Stimulated activated CD8-positive, alpha-beta memory T cell treated with anti-CD3 and anti-CD28 coated beads, Interleukin-4, amount 100 ng/mL, for 24 hours (primary cell): ENCODE measurements around the gene CEACAM5.
"Not testable (repeated sequence)": the region's sequence is repeated elsewhere in the genome, so short reads cannot be mapped to it uniquely, and the experiment has no call there.

Source experiments
- DNase-seq: peaks from one replicate; pipeline ENCODE4 v3.0.0-alpha.2; 2020; ENCODE audit warnings: low read depth

CEACAM5 gene

DNA sequence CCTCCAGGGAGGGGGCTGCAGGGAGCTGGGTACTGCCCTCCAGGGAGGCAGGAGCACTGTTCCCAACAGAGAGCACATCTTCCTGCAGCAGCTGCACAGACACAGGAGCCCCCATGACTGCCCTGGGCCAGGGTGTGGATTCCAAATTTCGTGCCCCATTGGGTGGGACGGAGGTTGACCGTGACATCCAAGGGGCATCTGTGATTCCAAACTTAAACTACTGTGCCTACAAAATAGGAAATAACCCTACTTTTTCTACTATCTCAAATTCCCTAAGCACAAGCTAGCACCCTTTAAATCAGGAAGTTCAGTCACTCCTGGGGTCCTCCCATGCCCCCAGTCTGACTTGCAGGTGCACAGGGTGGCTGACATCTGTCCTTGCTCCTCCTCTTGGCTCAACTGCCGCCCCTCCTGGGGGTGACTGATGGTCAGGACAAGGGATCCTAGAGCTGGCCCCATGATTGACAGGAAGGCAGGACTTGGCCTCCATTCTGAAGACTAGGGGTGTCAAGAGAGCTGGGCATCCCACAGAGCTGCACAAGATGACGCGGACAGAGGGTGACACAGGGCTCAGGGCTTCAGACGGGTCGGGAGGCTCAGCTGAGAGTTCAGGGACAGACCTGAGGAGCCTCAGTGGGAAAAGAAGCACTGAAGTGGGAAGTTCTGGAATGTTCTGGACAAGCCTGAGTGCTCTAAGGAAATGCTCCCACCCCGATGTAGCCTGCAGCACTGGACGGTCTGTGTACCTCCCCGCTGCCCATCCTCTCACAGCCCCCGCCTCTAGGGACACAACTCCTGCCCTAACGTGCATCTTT, 7.8 kb upstream of the CEACAM5 start:
- no peak for DNase-seq

DNA sequence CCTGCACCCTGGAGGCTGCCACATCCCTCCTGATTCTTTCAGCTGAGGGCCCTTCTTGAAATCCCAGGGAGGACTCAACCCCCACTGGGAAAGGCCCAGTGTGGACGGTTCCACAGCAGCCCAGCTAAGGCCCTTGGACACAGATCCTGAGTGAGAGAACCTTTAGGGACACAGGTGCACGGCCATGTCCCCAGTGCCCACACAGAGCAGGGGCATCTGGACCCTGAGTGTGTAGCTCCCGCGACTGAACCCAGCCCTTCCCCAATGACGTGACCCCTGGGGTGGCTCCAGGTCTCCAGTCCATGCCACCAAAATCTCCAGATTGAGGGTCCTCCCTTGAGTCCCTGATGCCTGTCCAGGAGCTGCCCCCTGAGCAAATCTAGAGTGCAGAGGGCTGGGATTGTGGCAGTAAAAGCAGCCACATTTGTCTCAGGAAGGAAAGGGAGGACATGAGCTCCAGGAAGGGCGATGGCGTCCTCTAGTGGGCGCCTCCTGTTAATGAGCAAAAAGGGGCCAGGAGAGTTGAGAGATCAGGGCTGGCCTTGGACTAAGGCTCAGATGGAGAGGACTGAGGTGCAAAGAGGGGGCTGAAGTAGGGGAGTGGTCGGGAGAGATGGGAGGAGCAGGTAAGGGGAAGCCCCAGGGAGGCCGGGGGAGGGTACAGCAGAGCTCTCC, 6.9 kb upstream of the CEACAM5 start:
- DNase-seq = no peak

DNA sequence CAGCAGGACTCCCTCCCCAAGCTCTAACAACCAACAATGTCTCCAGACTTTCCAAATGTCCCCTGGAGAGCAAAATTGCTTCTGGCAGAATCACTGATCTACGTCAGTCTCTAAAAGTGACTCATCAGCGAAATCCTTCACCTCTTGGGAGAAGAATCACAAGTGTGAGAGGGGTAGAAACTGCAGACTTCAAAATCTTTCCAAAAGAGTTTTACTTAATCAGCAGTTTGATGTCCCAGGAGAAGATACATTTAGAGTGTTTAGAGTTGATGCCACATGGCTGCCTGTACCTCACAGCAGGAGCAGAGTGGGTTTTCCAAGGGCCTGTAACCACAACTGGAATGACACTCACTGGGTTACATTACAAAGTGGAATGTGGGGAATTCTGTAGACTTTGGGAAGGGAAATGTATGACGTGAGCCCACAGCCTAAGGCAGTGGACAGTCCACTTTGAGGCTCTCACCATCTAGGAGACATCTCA, 6.2 kb upstream of the CEACAM5 start:
- DNase-seq = no peak

DNA sequence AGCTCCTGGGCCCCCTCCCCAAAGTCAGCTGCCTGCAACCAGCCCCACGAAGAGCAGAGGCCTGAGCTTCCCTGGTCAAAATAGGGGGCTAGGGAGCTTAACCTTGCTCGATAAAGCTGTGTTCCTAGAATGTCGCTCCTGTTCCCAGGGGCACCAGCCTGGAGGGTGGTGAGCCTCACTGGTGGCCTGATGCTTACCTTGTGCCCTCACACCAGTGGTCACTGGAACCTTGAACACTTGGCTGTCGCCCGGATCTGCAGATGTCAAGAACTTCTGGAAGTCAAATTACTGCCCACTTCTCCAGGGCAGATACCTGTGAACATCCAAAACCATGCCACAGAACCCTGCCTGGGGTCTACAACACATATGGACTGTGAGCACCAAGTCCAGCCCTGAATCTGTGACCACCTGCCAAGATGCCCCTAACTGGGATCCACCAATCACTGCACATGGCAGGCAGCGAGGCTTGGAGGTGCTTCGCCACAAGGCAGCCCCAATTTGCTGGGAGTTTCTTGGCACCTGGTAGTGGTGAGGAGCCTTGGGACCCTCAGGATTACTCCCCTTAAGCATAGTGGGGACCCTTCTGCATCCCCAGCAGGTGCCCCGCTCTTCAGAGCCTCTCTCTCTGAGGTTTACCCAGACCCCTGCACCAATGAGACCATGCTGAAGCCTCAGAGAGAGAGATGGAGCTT, 4.7 kb upstream of the CEACAM5 start:
- DNase-seq = no peak

DNA sequence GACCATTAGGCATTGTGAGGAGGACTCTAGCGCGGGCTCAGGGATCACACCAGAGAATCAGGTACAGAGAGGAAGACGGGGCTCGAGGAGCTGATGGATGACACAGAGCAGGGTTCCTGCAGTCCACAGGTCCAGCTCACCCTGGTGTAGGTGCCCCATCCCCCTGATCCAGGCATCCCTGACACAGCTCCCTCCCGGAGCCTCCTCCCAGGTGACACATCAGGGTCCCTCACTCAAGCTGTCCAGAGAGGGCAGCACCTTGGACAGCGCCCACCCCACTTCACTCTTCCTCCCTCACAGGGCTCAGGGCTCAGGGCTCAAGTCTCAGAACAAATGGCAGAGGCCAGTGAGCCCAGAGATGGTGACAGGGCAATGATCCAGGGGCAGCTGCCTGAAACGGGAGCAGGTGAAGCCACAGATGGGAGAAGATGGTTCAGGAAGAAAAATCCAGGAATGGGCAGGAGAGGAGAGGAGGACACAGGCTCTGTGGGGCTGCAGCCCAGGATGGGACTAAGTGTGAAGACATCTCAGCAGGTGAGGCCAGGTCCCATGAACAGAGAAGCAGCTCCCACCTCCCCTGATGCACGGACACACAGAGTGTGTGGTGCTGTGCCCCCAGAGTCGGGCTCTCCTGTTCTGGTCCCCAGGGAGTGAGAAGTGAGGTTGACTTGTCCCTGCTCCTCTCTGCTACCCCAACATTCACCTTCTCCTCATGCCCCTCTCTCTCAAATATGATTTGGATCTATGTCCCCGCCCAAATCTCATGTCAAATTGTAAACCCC, 2.8 kb upstream of the CEACAM5 start:
- peak; percentile 21 for DNase-seq

DNA sequence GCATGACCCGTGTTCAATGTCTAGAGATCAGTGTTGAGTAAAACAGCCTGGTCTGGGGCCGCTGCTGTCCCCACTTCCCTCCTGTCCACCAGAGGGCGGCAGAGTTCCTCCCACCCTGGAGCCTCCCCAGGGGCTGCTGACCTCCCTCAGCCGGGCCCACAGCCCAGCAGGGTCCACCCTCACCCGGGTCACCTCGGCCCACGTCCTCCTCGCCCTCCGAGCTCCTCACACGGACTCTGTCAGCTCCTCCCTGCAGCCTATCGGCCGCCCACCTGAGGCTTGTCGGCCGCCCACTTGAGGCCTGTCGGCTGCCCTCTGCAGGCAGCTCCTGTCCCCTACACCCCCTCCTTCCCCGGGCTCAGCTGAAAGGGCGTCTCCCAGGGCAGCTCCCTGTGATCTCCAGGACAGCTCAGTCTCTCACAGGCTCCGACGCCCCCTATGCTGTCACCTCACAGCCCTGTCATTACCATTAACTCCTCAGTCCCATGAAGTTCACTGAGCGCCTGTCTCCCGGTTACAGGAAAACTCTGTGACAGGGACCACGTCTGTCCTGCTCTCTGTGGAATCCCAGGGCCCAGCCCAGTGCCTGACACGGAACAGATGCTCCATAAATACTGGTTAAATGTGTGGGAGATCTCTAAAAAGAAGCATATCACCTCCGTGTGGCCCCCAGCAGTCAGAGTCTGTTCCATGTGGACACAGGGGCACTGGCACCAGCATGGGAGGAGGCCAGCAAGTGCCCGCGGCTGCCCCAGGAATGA, 1.5 kb upstream of the CEACAM5 start:
- DNase-seq = peak; percentile 50

- no peak for DNase-seq
These were observed 969 bp upstream of the CEACAM5 start for GRCh38 chr19:41707502-41707812.

DNA sequence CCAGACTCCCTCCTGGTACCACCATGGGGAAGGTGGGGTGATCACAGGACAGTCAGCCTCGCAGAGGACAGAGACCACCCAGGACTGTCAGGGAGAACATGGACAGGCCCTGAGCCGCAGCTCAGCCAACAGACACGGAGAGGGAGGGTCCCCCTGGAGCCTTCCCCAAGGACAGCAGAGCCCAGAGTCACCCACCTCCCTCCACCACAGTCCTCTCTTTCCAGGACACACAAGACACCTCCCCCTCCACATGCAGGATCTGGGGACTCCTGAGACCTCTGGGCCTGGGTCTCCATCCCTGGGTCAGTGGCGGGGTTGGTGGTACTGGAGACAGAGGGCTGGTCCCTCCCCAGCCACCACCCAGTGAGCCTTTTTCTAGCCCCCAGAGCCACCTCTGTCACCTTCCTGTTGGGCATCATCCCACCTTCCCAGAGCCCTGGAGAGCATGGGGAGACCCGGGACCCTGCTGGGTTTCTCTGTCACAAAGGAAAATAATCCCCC, 505 bp upstream of the CEACAM5 start:
- no peak for DNase-seq

DNA sequence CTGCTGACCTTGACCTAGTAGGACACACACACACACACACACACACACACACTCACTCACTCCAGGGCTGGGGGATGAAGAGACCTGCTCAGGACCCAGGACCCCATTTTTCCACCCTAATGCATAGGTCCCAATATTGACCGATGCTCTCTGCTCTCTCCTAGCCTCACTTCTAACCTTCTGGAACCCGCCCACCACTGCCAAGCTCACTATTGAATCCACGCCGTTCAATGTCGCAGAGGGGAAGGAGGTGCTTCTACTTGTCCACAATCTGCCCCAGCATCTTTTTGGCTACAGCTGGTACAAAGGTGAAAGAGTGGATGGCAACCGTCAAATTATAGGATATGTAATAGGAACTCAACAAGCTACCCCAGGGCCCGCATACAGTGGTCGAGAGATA, 1.1 kb downstream of the CEACAM5 start:
- DNase-seq = not testable (repeated sequence)

- no peak for DNase-seq
These were observed 1.7 kb downstream of the CEACAM5 start for GRCh38 chr19:41709951-41710645.

DNA sequence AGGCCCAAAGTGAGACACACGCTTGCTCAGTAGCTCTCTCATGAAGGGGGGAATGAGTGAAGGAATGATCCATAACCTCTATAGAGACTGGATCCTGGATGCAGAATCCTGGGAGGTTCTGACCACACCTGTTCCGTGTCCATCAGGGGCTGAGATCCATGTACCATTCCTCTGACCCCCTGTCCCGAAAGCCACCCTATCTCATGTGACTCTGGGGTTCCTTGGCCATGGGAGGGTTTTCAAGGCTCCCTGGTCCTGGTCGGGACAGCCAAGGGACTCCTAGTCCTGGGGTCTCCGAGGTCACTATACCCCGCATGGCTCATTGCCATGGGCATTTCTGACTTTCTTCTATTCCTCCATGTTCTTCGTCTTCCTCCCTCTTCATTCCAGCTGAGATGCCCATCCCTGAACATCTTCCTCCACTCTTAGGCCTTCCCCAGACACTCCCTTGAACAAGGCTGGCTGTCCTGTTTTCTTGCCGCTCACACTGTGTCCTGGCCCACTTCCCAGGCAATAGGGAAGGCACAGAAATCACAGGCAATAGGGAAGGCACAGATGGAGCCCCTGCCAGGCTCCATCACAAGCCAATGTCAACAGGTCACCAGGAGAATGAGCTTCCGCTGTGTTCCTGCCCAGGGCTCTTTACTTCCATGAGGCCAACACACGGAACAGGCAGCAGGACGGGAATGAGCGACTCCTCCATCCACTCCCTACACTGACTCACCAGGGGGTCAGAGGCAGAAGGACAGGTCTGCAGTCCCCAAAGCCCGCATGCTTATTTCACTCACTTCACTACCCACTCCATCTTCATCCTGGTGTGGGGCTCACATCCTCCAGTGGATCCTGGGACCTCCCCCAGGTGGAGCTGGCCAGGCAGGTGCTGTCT, 3.2 kb downstream of the CEACAM5 start:
- no peak for DNase-seq

DNA sequence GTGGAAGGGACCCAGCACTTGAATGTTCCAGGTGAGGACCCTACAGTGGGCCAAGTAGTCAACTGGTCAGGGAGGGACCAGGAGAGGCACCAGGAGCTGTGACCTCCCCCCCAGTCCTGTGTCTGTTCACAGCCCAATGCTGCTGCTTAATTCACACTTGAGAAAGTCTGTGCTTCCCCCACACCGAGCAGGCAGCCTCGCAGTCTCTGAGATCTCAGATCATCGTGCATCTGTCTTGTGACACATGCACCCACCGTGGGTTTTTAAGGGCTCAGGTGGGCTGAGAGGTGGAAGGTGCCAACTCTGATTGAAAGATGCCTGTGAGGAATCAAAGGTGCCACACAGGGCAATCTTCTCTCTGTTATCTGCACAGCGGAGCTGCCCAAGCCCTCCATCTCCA, 6.2 kb downstream of the CEACAM5 start:
- no peak for DNase-seq

- no peak for DNase-seq
These were observed 10.3 kb downstream of the CEACAM5 start for GRCh38 chr19:41718761-41719160.

DNA sequence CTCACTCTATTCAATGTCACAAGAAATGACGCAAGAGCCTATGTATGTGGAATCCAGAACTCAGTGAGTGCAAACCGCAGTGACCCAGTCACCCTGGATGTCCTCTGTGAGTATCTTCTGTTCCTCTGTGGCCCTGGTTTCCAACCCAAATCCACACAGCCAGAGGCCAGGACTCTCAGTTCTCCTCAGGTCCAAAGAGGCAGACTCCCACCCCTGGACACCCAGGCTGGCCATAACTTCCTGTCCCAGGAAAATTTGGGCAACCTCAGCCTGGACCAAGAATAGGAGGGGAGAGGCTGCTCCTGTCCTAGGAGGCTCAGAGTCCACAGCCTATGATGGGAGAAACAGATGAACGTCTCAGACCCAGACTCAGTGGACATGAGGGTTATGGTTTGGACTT, 11.7 kb downstream of the CEACAM5 start:
- DNase-seq = no peak

DNA sequence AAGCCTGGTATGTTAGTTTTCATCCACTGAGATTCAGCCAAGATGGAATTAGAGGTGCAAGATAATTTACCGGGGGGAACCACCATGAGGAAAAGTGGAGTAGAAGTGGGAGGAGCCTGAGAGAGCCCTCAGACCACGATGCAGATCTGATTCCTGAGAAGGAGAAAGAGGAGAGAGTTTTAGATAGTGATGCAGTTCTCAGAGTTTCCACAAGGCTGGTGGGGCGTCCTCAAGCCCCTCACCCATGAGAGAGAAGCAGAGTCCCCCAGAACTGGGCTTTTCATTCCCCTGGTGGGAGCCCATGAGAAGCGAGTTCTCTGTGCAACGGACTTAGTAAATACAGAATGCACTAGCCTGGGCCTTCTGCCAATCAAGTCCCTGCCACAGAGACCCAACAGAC, 18.1 kb downstream of the CEACAM5 start:
- no peak for DNase-seq

GRCh38 chr19:41734156-41734555, 25.7 kb downstream of the CEACAM5 start:
- DNase-seq = no peak

- DNase-seq = no peak
These were observed 26.2 kb downstream of the CEACAM5 start for GRCh38 chr19:41734585-41734984.

GRCh38 chr19:41735071-41735600, 26.7 kb downstream of the CEACAM5 start:
- no peak for DNase-seq

DNA sequence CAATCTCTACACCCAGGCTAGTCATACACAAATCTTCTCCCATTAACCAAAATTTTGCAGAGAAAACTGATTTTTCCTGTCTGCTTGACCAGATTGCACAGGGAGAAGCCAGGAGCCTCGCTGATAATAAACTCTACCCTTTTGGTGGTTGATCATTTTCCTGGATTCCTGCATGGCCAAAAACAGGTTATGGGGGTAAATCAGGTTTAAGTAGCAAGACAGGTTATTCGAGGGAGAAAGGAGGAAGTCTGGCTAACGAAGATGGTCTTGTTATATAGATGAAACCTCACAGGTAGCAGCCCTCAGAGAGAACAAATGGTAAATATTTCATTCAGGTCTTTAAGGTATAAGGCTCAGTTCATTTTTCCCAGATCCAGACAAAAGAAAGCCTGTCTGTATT, 30.9 kb downstream of the CEACAM5 start:
- DNase-seq = no peak
